Body of pancreas (tissue), 4 donors: ENCODE data around the gene PROM2.

Experiments
- POLR2A ChIP-seq, 3 donors: fragments of 450-650 bp; IDR thresholded peaks; one replicate each; pipeline ENCODE4 v1.6.1; 2016; ENCODE audit warnings: antibody characterized with exemption in 3 of 3, mild to moderate bottlenecking in 2 of 3
- TF ChIP-seq, protein P1 (sequence below), 7 experiments: fragments of 450-650 bp in 4 of 7; fragments of 200-600 bp in 3 of 7; sonication (generic) in 3 of 7; IDR thresholded peaks; one replicate each; pipeline ENCODE4 v1.5.1; 2016 to 2019; ENCODE audit warnings: antibody characterized with exemption in 7 of 7

DNA sequence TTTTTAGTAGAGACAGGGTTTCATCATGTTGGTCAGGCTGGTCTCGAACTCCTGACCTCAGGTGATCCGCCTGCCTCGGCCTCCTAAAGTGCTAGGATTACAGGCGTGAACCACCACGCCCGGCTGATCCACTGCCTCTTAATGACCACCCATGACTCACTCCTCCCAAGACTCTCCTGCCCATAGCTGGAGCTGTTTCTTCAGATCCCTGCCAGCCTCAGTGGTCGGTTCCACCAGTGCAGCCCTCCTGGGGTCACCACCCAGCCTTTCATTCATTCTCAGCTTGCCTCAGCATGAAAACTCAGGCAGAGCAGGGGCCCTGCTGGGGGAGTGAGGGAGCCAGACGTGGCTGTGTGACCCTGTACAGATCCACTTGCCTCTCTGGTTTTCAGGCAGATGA, 35.4 kb downstream of the PROM2 start:
- TF ChIP-seq POLR2A (IDR thresholded peaks at IDR 0.05): no peak
- TF ChIP-seq, protein P1, sequence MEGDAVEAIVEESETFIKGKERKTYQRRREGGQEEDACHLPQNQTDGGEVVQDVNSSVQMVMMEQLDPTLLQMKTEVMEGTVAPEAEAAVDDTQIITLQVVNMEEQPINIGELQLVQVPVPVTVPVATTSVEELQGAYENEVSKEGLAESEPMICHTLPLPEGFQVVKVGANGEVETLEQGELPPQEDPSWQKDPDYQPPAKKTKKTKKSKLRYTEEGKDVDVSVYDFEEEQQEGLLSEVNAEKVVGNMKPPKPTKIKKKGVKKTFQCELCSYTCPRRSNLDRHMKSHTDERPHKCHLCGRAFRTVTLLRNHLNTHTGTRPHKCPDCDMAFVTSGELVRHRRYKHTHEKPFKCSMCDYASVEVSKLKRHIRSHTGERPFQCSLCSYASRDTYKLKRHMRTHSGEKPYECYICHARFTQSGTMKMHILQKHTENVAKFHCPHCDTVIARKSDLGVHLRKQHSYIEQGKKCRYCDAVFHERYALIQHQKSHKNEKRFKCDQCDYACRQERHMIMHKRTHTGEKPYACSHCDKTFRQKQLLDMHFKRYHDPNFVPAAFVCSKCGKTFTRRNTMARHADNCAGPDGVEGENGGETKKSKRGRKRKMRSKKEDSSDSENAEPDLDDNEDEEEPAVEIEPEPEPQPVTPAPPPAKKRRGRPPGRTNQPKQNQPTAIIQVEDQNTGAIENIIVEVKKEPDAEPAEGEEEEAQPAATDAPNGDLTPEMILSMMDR (IDR thresholded peaks at IDR 0.05): no peak
